SK-N-SH treated with all-trans-retinoic acid at 6 μM for 48 hours (cell line): ENCODE results near the gene NCLN.

Experiments used
- ATAC-seq: fragments of 200-7000 bp; cut with Tn5 transposase; 3 replicates; pipeline ENCODE4 v1.9.1; 2020; ENCODE audit warnings: mild to moderate bottlenecking, moderate library complexity
- ARNTL ChIP-seq: fragments of 450-650 bp; formaldehyde crosslinking; IDR thresholded peaks from 2 replicates; pipeline ENCODE4 v1.5.0; 2020; ENCODE audit warnings: low read depth, mild to moderate bottlenecking, moderate library complexity, borderline replicate concordance
- BACH2 ChIP-seq: fragments of 250-450 bp; sonication (Bioruptor Pico); IDR thresholded peaks from 2 replicates; pipeline ENCODE4 v1.9.0; 2021; ENCODE audit warnings: mild to moderate bottlenecking, borderline replicate concordance
- CSRNP3 ChIP-seq: fragments of 250-450 bp; sonication (Bioruptor Pico); IDR thresholded peaks from 2 replicates; pipeline ENCODE4 v1.5.1; 2021; ENCODE audit warnings: mild to moderate bottlenecking, moderate library complexity
- ESRRG ChIP-seq: fragments of 250-450 bp; sonication (Bioruptor Pico); IDR thresholded peaks from 2 replicates; pipeline ENCODE4 v1.6.1; 2021; ENCODE audit warnings: mild to moderate bottlenecking
- GLIS3 ChIP-seq: fragments of 250-450 bp; sonication (Bioruptor Pico); IDR thresholded peaks from 2 replicates; pipeline ENCODE4 v1.5.0; 2020; ENCODE audit warnings: mild to moderate bottlenecking, moderate library complexity
- ISL1 ChIP-seq: fragments of 250-450 bp; sonication (Bioruptor Pico); IDR thresholded peaks from 2 replicates; pipeline ENCODE4 v2.1.2; 2022; ENCODE audit warnings: mild to moderate bottlenecking, moderate library complexity
- PPARA ChIP-seq: fragments of 250-450 bp; sonication (Bioruptor Pico); IDR thresholded peaks from 2 replicates; pipeline ENCODE4 v1.5.0; 2020; ENCODE audit warnings: mild to moderate bottlenecking, borderline replicate concordance
- SNAI2 ChIP-seq: fragments of 250-450 bp; sonication (Bioruptor Pico); IDR thresholded peaks from 2 replicates; pipeline ENCODE4 v1.5.0; 2020; ENCODE audit warnings: mild to moderate bottlenecking, moderate library complexity
- TOX ChIP-seq: fragments of 250-450 bp; sonication (Bioruptor Pico); IDR thresholded peaks from 2 replicates; pipeline ENCODE4 v1.8.0; 2021; ENCODE audit warnings: mild to moderate bottlenecking, moderate library complexity, borderline replicate concordance
- ZC3H10 ChIP-seq: fragments of 250-450 bp; sonication (Bioruptor Pico); IDR thresholded peaks from 2 replicates; pipeline ENCODE4 v1.5.1; 2021; ENCODE audit warnings: mild to moderate bottlenecking, moderate library complexity
- ZFP30 ChIP-seq: fragments of 450-650 bp; formaldehyde crosslinking; IDR thresholded peaks from 2 replicates; pipeline ENCODE4 v1.5.0; 2022; ENCODE audit warnings: mild to moderate bottlenecking, moderate library complexity
- ZNF565 ChIP-seq: fragments of 450-650 bp; formaldehyde crosslinking; conservative IDR thresholded peaks from 2 replicates; pipeline ENCODE4 v1.5.0; 2020; ENCODE audit warnings: low read depth, mild to moderate bottlenecking, moderate library complexity
- ZNF70 ChIP-seq: fragments of 450-650 bp; formaldehyde crosslinking; IDR thresholded peaks from 2 replicates; pipeline ENCODE4 v1.5.0; 2020; ENCODE audit warnings: mild to moderate bottlenecking, moderate library complexity
- ZNF8 ChIP-seq: fragments of 450-650 bp; formaldehyde crosslinking; IDR thresholded peaks from 2 replicates; pipeline ENCODE4 v1.5.0; 2020; ENCODE audit warnings: mild to moderate bottlenecking, moderate library complexity
- TF ChIP-seq, protein P1 (sequence below): fragments of 250-450 bp; sonication (Bioruptor Pico); IDR thresholded peaks from 2 replicates; pipeline ENCODE4 v1.8.0; 2021; ENCODE audit warnings: low read depth, mild to moderate bottlenecking, moderate library complexity, borderline replicate concordance
- TF ChIP-seq, protein P2 (sequence below): fragments of 250-450 bp; sonication (Bioruptor Pico); IDR thresholded peaks from 2 replicates; pipeline ENCODE4 v1.8.0; 2020; ENCODE audit warnings: mild to moderate bottlenecking, moderate library complexity, borderline replicate concordance
- TF ChIP-seq, protein P3 (sequence below): fragments of 250-450 bp; sonication (Bioruptor Pico); IDR thresholded peaks from 2 replicates; pipeline ENCODE4 v1.5.0; 2020; ENCODE audit warnings: mild to moderate bottlenecking, moderate library complexity

Gene NCLN

GRCh38 chr19:3206216-3206953, 20.7 kb downstream of the NCLN start:
- TF ChIP-seq GLIS3 (CRISPR knock-in tag) (no peak), ARNTL (CRISPR knock-in tag) (no peak), ZNF8 (CRISPR knock-in tag) (no peak), PPARA (no peak), ISL1 (CRISPR knock-in tag) (no peak), ESRRG (CRISPR knock-in tag) (no peak), ZC3H10 (no peak), ZFP30 (CRISPR knock-in tag) (no peak)
- TF ChIP-seq, protein P1, sequence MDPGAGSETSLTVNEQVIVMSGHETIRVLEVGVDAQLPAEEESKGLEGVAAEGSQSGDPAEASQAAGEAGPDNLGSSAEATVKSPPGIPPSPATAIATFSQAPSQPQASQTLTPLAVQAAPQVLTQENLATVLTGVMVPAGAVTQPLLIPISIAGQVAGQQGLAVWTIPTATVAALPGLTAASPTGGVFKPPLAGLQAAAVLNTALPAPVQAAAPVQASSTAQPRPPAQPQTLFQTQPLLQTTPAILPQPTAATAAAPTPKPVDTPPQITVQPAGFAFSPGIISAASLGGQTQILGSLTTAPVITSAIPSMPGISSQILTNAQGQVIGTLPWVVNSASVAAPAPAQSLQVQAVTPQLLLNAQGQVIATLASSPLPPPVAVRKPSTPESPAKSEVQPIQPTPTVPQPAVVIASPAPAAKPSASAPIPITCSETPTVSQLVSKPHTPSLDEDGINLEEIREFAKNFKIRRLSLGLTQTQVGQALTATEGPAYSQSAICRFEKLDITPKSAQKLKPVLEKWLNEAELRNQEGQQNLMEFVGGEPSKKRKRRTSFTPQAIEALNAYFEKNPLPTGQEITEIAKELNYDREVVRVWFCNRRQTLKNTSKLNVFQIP (CRISPR knock-in tag), result no peak
- TF ChIP-seq, all 23 proteins: peak for 0
- no peak for ATAC-seq

DNA sequence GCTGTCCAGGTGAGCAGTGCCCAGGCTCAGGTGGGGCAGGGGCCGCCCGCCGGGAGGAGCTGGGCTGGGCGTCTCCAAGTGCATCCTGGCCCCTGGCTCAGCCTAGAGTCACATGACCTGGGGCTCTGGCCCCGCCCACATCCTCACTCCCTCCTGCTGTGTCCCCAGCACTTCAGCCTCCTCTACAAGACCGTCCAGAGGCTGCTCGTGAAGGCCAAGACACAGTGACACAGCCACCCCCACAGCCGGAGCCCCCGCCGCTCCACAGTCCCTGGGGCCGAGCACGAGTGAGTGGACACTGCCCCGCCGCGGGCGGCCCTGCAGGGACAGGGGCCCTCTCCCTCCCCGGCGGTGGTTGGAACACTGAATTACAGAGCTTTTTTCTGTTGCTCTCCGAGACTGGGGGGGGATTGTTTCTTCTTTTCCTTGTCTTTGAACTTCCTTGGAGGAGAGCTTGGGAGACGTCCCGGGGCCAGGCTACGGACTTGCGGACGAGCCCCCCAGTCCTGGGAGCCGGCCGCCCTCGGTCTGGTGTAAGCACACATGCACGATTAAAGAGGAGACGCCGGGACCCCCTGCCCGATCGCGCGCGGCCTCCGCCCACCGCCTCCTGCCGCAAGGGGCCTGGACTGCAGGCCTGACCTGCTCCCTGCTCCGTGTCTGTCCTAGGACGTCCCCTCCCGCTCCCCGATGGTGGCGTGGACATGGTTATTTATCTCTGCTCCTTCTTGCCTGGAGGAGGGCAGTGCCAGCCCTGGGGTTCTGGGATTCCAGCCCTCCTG, 21.9 kb downstream of the NCLN start:
- no peak for ATAC-seq
- TF ChIP-seq ISL1 (CRISPR knock-in tag) (no peak), TOX (no peak), SNAI2 (no peak), ARNTL (CRISPR knock-in tag) (no peak), ZNF70 (CRISPR knock-in tag) (no peak), ZNF565 (no peak), CSRNP3 (CRISPR knock-in tag) (no peak), ESRRG (CRISPR knock-in tag) (no peak), PPARA (no peak), ZNF8 (CRISPR knock-in tag) (no peak), ZFP30 (CRISPR knock-in tag) (no peak), BACH2 (no peak), GLIS3 (CRISPR knock-in tag) (no peak)
- TF ChIP-seq, protein P2, sequence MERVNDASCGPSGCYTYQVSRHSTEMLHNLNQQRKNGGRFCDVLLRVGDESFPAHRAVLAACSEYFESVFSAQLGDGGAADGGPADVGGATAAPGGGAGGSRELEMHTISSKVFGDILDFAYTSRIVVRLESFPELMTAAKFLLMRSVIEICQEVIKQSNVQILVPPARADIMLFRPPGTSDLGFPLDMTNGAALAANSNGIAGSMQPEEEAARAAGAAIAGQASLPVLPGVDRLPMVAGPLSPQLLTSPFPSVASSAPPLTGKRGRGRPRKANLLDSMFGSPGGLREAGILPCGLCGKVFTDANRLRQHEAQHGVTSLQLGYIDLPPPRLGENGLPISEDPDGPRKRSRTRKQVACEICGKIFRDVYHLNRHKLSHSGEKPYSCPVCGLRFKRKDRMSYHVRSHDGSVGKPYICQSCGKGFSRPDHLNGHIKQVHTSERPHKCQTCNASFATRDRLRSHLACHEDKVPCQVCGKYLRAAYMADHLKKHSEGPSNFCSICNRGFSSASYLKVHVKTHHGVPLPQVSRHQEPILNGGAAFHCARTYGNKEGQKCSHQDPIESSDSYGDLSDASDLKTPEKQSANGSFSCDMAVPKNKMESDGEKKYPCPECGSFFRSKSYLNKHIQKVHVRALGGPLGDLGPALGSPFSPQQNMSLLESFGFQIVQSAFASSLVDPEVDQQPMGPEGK (CRISPR knock-in tag), result no peak
- TF ChIP-seq, protein P3, sequence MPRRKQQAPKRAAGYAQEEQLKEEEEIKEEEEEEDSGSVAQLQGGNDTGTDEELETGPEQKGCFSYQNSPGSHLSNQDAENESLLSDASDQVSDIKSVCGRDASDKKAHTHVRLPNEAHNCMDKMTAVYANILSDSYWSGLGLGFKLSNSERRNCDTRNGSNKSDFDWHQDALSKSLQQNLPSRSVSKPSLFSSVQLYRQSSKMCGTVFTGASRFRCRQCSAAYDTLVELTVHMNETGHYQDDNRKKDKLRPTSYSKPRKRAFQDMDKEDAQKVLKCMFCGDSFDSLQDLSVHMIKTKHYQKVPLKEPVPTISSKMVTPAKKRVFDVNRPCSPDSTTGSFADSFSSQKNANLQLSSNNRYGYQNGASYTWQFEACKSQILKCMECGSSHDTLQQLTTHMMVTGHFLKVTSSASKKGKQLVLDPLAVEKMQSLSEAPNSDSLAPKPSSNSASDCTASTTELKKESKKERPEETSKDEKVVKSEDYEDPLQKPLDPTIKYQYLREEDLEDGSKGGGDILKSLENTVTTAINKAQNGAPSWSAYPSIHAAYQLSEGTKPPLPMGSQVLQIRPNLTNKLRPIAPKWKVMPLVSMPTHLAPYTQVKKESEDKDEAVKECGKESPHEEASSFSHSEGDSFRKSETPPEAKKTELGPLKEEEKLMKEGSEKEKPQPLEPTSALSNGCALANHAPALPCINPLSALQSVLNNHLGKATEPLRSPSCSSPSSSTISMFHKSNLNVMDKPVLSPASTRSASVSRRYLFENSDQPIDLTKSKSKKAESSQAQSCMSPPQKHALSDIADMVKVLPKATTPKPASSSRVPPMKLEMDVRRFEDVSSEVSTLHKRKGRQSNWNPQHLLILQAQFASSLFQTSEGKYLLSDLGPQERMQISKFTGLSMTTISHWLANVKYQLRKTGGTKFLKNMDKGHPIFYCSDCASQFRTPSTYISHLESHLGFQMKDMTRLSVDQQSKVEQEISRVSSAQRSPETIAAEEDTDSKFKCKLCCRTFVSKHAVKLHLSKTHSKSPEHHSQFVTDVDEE, result no peak
- TF ChIP-seq, protein P1 (CRISPR knock-in tag), result no peak
